Body of pancreas (tissue), 4 donors: Measurements from ENCODE around the gene TTC28. TPM values are rescaled to one million over a fixed set of nuclear protein-coding genes. Genes with fewer than 3 reads are reported as not detected.

Experiments used
- ATAC-seq: fragments of 150-250 bp; one replicate; pipeline ENCODE4 v1.9.1; 2016
- DNase-seq, 4 donors: peaks; one replicate each; pipeline ENCODE4 v3.0.0-alpha.2; 2019
- H3K27ac ChIP-seq, 4 donors: fragments of 200-600 bp; sonication (generic); 1 replicate in 3 of 4; 2 replicates in 1 of 4; pipeline versions ENCODE4 v1.5.1 to v1.6.1; 2016 to 2019; ENCODE audit warnings: mild to moderate bottlenecking in 1 of 4, mixed read lengths in 1 of 4, moderate library complexity in 1 of 4
- H3K27me3 ChIP-seq, 2 donors: fragments of 200-600 bp; sonication (generic); one replicate each; pipeline ENCODE4 v1.6.0; 2016; ENCODE audit warnings: mild to moderate bottlenecking in 1 of 2
- H3K36me3 ChIP-seq, 2 donors: fragments of 200-600 bp; sonication (generic); replicated peaks in 1 of 2; 2 replicates each; pipeline ENCODE4 v1.5.1; 2016; ENCODE audit warnings: low read depth in 2 of 2; ENCODE audit not compliant: insufficient read depth in 1 of 2
- H3K4me1 ChIP-seq: fragments of 200-600 bp; sonication (generic); one replicate; pipeline ENCODE4 v1.6.0; 2016
- H3K4me3 ChIP-seq, 2 donors: fragments of 200-600 bp; sonication (generic); 1 replicate in 1 of 2; 2 replicates in 1 of 2; pipeline ENCODE4 v1.5.1; 2016 to 2019
- H3K9me3 ChIP-seq, 3 donors: fragments of 200-600 bp; sonication (generic); 1 replicate in 2 of 3; 2 replicates in 1 of 3; pipeline ENCODE4 v1.5.1; 2016
- CTCF ChIP-seq, 7 experiments: fragments of 450-650 bp in 4 of 7; fragments of 200-600 bp in 3 of 7; sonication (generic) in 3 of 7; IDR thresholded peaks; one replicate each; pipeline ENCODE4 v1.5.1; 2016 to 2019; ENCODE audit warnings: antibody characterized with exemption in 7 of 7
- POLR2A ChIP-seq, 3 donors: fragments of 450-650 bp; IDR thresholded peaks; one replicate each; pipeline ENCODE4 v1.6.1; 2016; ENCODE audit warnings: antibody characterized with exemption in 3 of 3, mild to moderate bottlenecking in 2 of 3
- WGBS, 2 donors: methylation state at CpG; one replicate each; pipeline ENCODE4 v1.1.5; 2017; 5-methylcytosine and 5-hydroxymethylcytosine counted together
- intact Hi-C: fragments of 100-400 bp; cut with DNase I; formaldehyde crosslinking; loops from one replicate; pipeline ENCODE4 v1.15.1; 2023
- total RNA-seq, 2 donors: library from RNA; depleted of rRNA; stranded (reverse); fragments of >200 nt; gene quantifications; one replicate each; pipeline ENCODE4 v1.1.0, GENCODE V29; 2016

TTC28 gene
- total RNA-seq, 2 donors from 2014 or later, result 21.0 to 87.3 TPM

- H3K27ac ChIP-seq, result no peak overlapping the region
- no peak for ATAC-seq
Measured at GRCh38 chr22:27962268-27963044, 717.2 kb downstream of the TTC28 start.

GRCh38 chr22:27961680-27962079 is 718.0 kb downstream of the TTC28 start:
- TF ChIP-seq CTCF (IDR thresholded peaks at IDR 0.05), result no peak
- no peak for TF ChIP-seq POLR2A (IDR thresholded peaks at IDR 0.05)
- Histone ChIP-seq H3K9me3 (no peaks in the 10 kb centered on the region), H3K27ac (no peak overlapping the region), H3K36me3 (no peaks in the 10 kb centered on the region), H3K4me1 (peaks cover 9% of the 10 kb centered on the region), H3K27me3 (no peaks in the 10 kb centered on the region), H3K4me3 (no peak overlapping the region)
- DNase-seq, result no peak
- no peak for ATAC-seq
- intact Hi-C loops, result no loop called here
- 39 to 40% methylated on average over 1 of the region's 1 CpG for WGBS, 2 donors

More at GRCh38 chr22:27962268-27963044, 717.2 kb downstream of the TTC28 start:
- DNase-seq, result no peak
- WGBS, 2 donors, result 57 to 62% methylated on average over 9 of the region's 9 CpGs
- Histone ChIP-seq H3K9me3 (no peaks in the 10 kb centered on the region), H3K4me1 (peaks cover 9% of the 10 kb centered on the region), H3K4me3 (no peak overlapping the region), H3K27me3 (no peaks in the 10 kb centered on the region), H3K36me3 (no peaks in the 10 kb centered on the region)
- intact Hi-C loops, result no loop called here
- TF ChIP-seq POLR2A (IDR thresholded peaks at IDR 0.05) (no peak), CTCF (IDR thresholded peaks at IDR 0.05) (no peak)

- no peaks in the 10 kb centered on the region for H3K9me3 ChIP-seq
- H3K4me3 ChIP-seq, result no peak overlapping the region
- H3K4me1 ChIP-seq, result peaks cover 9% of the 10 kb centered on the region
- WGBS, 2 donors, result 36 to 45% methylated on average over 4 of the region's 4 CpGs
- ATAC-seq, result no peak
- H3K36me3 ChIP-seq, result no peaks in the 10 kb centered on the region
- H3K27ac ChIP-seq, result no peak overlapping the region
- DNase-seq, result no peak
- TF ChIP-seq POLR2A (IDR thresholded peaks at IDR 0.05) (no peak), CTCF (IDR thresholded peaks at IDR 0.05) (no peak)
- no peaks in the 10 kb centered on the region for H3K27me3 ChIP-seq
- intact Hi-C loops, result no loop called here
Measured at GRCh38 chr22:27961182-27961581, 718.5 kb downstream of the TTC28 start.

GRCh38 chr22:27959335-27960090 is 720.1 kb downstream of the TTC28 start:
- WGBS, 2 donors, result 27 to 37% methylated on average over 8 of the region's 8 CpGs
- ATAC-seq (peak; percentile 30), DNase-seq (peak in 3 of 4 donors; percentile 6 to 42 (median 18))
- H3K36me3 ChIP-seq, result no peaks in the 10 kb centered on the region
- intact Hi-C loops, result no loop called here
- TF ChIP-seq POLR2A (IDR thresholded peaks at IDR 0.05) (no peak), CTCF (IDR thresholded peaks at IDR 0.05) (no peak)
- H3K27ac ChIP-seq, result peak overlapping the region in 1 of 4 donors; percentile 37
- no peak overlapping the region for H3K4me3 ChIP-seq
- H3K4me1 ChIP-seq, result peaks cover 9% of the 10 kb centered on the region
- H3K27me3 ChIP-seq, result no peaks in the 10 kb centered on the region
- no peaks in the 10 kb centered on the region for H3K9me3 ChIP-seq
